ENCODE data around the gene TMPRSS15.
A peak's percentile ranks its signal among the peaks of the same experiment; 100 is the strongest.

Gene TMPRSS15

DNA sequence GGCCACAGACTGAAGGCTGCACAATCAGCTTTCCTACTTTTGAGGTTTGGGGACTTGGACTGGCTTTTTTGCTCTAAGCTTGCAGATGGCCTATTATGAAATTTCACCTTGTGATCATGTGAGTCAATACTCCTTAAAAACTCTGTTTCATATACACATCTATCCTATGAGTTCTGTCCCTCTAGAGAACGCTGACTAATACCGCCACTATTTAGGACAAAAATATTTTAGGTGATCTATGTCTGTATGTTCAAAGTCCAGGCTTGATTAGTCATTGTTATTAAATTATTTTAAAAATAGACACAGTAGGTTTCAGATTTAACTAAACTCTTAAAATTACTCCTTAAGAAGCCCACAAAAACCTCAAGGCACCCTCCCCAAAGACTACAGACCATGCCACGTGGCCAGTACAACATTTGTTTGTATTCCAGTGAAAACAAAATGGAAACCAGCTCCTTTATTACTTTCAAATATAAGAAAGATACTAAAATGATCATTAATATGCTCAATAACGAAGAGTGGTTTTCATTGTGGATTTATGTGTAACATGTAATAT, 63.1 kb downstream of the TMPRSS15 start:
- no peak for DNase-seq

DNA sequence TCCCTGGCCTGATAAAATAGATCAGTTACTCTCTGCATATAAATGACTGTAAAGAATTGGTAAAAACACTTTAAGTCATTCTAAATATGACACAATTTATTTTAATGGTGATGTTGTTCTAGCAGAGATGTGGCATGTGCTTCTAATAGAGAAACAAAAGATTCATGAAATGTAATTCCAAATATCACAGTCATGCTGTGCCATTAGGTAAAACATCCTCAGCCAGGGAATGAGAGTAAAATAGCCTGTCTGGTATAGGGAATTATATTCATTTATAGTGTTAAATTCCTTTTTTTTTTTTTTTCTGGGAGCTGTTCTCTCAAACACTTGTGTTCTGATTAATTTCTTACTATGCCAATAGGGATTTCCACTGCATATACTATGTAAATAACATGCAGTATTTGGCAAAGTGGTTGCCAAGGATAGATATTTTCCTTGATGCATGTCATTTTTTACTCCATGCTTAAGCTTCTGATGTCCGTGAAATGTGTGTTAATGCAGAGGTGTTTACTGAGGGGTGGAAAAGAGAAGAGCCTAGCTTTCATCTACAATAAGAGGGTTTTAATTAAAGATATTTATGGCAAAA, 67.8 kb downstream of the TMPRSS15 start:
- no peak for DNase-seq

- no peak for DNase-seq
These were observed 69.5 kb downstream of the TMPRSS15 start for GRCh38 chr21:18334066-18334465.

- no peak for DNase-seq
These were observed 85.4 kb downstream of the TMPRSS15 start for GRCh38 chr21:18318156-18318555.

DNA sequence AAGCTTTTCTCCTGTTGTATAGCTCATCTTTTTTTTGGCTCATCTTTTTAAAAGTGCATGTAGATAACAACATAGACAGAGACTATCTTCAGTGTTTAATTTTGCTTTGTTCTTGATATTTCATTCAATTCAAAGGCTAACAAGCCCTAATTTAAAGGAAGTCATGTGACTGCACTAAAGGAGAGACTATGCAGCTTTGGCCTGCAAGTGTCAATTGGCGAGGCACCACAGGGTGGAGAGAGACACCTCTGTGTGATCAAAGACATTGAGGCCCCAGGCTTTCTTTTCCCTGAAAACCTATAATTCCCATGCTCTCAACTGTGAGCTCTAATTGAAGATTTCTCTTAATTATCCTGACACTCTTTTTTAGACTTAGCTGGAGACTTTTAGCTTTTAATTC, 105.4 kb downstream of the TMPRSS15 start:
- no peak for DNase-seq

GRCh38 chr21:18294100-18294499, 109.5 kb downstream of the TMPRSS15 start:
- DNase-seq, result no peak

- no peak for DNase-seq
These were observed 113.7 kb downstream of the TMPRSS15 start for GRCh38 chr21:18289876-18290275.

- no peak for DNase-seq
These were observed 118.2 kb downstream of the TMPRSS15 start for GRCh38 chr21:18285379-18285778.

- DNase-seq, result no peak
These were observed 127.8 kb downstream of the TMPRSS15 start for GRCh38 chr21:18275781-18276180.

- no peak for DNase-seq
These were observed 129.2 kb downstream of the TMPRSS15 start for GRCh38 chr21:18274370-18274769.

GRCh38 chr21:18273400-18273799, 130.2 kb downstream of the TMPRSS15 start:
- DNase-seq, result no peak

- DNase-seq, result no peak
These were observed 133.7 kb downstream of the TMPRSS15 start for GRCh38 chr21:18269856-18270255.

DNA sequence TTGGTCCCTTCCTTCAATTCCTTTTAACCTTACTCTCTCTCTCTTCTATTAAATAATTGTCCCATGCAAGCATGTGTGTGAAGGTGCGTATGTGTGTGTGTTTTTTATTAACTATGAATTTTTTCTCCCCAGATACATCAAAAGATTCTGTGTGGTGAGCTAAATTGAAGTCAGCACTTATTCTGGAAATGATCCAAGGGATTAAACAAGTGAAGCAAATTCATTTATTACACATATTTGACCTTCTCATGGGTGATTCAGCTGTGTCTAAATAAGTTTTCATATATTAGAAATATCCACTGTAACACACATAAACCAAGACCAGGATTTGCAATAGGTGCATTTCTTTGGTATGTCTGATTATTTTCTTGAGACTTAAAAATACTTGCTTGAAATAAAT, 134.7 kb downstream of the TMPRSS15 start:
- DNase-seq, result no peak

- DNase-seq, result no peak
These were observed 136.1 kb downstream of the TMPRSS15 start for GRCh38 chr21:18267496-18267895.

DNA sequence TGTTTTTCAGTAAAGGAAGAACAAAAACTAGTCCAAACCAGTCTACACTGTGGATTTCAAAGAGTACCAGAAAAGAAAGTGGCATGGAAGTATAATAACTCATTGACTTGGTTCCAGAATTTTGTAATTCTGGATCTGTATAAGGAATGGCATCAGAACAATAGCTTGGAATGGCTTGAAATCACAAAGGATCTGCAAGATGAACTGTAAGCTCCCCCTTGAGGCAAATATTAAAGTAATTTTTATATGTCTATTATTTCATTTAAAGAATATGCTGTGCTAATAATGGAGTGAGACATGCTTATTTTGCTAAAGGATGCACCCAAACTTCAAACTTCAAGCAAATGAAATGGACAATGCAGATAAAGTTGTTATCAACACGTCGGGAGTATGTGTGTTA, 137.6 kb downstream of the TMPRSS15 start:
- no peak for DNase-seq

DNA sequence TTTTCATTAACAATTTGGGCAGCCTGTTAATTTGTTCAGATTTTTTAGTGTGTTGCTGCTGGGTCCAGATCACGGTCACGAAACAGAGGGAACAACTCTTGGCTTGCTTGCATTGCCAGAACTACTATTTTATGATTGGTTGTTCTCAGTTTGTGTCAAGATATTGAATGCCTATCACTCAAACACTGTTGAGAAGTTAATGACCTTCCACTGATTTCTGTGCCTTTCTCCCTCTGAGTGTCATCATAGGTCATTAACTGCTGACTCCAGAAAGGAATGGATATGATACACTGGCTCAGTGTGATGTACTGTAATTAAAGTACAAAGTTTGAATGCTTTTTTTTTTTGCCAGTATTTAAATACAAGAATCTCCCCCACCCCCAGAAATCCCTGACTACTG, 149.8 kb downstream of the TMPRSS15 start:
- DNase-seq, result no peak

GRCh38 chr21:18253221-18253620, 150.4 kb downstream of the TMPRSS15 start:
- DNase-seq, result no peak

GRCh38 chr21:18252680-18253079, 150.9 kb downstream of the TMPRSS15 start:
- DNase-seq, result no peak

DNA sequence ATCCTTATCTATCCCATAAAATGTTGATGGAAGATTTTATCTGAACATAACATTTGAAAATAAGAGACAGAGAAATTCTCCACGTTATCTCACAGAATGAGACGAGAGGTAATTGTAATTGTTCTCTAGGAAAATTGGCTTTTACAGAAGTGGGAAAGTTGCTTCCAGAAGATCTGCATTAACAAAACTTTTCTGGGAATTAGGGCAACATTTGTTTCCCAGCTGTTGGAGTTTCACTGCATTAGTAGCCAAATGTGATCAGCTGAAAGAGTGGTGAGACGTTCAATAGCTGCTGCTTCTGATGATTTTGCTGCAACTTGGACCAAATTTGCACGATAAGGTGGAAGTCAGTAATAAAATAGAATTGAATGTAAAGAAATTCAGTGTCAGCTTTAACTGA, 151.3 kb downstream of the TMPRSS15 start:
- DNase-seq, result no peak

- DNase-seq, result no peak
These were observed 152.5 kb downstream of the TMPRSS15 start for GRCh38 chr21:18251065-18251464.

GRCh38 chr21:18249672-18250071, 153.9 kb downstream of the TMPRSS15 start:
- peak; percentile 49 for DNase-seq

DNA sequence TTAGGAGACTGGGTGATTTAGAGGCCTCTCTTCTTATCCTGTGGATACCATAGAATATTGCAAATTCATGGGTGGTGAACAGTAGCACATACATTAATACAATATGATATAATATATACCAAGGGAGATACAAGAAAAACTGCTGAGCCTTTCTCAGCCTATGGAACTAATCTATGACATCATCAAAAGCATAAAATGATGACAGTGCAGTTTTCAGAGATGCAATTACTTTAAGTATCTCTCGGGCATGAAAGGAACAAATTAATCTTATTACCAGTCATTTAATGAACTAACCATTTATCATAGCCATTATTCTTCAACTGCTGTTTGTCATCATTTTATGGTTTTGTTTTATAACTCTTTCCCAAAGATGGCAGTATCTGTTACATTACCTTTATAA, 155.4 kb downstream of the TMPRSS15 start:
- no peak for DNase-seq

GRCh38 chr21:18245464-18245967, 158.1 kb downstream of the TMPRSS15 start:
- DNase-seq, result no peak

GRCh38 chr21:18244671-18245463, 158.7 kb downstream of the TMPRSS15 start, which contains the start of gene CHODL:
Gene CHODL, plus strand, starts transcription at chr21:18244833. Its CDS starts 391 bp downstream, at chr21:18245224.
- DNase-seq, result no peak
